ENCODE data around the gene NOB1. TPM values are rescaled to one million over a fixed set of nuclear protein-coding genes. Genes with fewer than 3 reads are reported as not detected.

NOB1 gene
- total and polyA plus RNA-seq, 9 of the 15 experiments (the other 6 are each of a cell fraction or from before 2014, with no cell fraction given), result 42.4 to 148 (median 116) TPM

DNA sequence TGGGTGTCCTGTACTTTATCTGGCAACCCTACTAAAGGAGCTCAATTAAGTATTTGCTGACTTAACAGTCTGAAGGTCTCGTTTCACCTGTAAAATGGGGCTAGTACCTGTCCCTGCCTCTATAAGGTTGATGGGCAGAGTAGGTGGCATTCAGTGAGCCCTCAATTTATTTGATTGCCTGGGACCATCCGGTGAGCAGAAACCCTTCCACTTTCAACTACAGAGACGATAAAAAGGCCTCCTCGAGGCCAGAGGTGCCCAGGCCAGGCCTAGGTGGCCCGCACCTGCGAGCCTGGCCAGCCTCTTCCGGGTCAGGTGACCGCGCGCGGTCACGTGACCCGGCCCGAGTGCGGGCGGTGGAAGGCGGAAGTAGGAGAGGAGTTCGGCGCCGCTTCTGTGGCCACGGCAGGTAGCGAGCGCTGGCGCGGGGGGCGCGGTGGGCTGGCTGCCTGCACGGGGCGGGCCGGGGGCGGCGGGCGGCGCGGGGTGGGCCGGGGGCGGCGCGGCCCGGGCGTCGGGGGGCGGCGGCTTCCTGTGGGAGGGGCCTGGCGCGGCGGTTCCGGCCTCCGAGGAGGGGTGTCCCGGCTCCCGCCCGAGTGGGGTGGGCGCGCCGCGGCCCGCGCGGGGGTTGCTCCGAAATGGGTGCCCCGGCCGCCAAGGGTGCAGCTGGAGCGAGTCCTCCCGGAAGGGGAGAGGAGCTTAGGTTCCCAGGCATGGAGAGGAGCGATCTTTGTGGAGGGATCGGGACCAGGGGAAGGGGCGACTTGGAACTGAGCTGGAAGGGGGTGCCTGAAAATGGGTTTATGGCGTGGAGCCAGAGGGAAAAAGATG, 7.5 kb upstream of the NOB1 start, which contains the start of gene WWP2 (continued):
- TF ChIP-seq, protein P1, sequence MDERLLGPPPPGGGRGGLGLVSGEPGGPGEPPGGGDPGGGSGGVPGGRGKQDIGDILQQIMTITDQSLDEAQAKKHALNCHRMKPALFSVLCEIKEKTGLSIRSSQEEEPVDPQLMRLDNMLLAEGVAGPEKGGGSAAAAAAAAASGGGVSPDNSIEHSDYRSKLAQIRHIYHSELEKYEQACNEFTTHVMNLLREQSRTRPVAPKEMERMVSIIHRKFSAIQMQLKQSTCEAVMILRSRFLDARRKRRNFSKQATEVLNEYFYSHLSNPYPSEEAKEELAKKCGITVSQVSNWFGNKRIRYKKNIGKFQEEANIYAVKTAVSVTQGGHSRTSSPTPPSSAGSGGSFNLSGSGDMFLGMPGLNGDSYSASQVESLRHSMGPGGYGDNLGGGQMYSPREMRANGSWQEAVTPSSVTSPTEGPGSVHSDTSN (CRISPR knock-in tag; IDR thresholded peaks at IDR 0.05; ENCODE audit: low read depth), result no peak
- TF ChIP-seq, protein P1 (tag; conservative IDR thresholded peaks at IDR 0.05; ENCODE audit: low read depth), result no peak
- TF ChIP-seq ZNF644 (tag; IDR thresholded peaks at IDR 0.05; ENCODE audit: low read depth) (no peak), ZBTB1 (CRISPR knock-in tag; IDR thresholded peaks at IDR 0.05; ENCODE audit: borderline replicate concordance, low read depth) (no peak), ZNF668 (CRISPR knock-in tag; IDR thresholded peaks at IDR 0.05) (no peak), U2AF2 (optimal IDR thresholded peaks at IDR 0.05; ENCODE audit: low read depth, low read length) (no peak), TCFL5 (CRISPR knock-in tag; conservative IDR thresholded peaks at IDR 0.05) (no peak), BHLHE40 (IDR thresholded peaks at IDR 0.05; ENCODE audit: low read length) (peak; percentile 98), ZNF551 (CRISPR knock-in tag; IDR thresholded peaks at IDR 0.05) (no peak), ILK (tag; IDR thresholded peaks at IDR 0.05; ENCODE audit: borderline replicate concordance, low read depth) (no peak), SP1 (CRISPR knock-in tag; IDR thresholded peaks at IDR 0.05) (no peak), ZNF586 (CRISPR knock-in tag; conservative IDR thresholded peaks at IDR 0.05) (no peak)
- TF ChIP-seq, protein P2, sequence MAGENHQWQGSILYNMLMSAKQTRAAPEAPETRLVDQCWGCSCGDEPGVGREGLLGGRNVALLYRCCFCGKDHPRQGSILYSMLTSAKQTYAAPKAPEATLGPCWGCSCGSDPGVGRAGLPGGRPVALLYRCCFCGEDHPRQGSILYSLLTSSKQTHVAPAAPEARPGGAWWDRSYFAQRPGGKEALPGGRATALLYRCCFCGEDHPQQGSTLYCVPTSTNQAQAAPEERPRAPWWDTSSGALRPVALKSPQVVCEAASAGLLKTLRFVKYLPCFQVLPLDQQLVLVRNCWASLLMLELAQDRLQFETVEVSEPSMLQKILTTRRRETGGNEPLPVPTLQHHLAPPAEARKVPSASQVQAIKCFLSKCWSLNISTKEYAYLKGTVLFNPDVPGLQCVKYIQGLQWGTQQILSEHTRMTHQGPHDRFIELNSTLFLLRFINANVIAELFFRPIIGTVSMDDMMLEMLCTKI (IDR thresholded peaks at IDR 0.05; ENCODE audit: partially characterized antibody), result no peak
- TF ChIP-seq, protein P3, sequence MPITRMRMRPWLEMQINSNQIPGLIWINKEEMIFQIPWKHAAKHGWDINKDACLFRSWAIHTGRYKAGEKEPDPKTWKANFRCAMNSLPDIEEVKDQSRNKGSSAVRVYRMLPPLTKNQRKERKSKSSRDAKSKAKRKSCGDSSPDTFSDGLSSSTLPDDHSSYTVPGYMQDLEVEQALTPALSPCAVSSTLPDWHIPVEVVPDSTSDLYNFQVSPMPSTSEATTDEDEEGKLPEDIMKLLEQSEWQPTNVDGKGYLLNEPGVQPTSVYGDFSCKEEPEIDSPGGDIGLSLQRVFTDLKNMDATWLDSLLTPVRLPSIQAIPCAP (CRISPR knock-in tag; IDR thresholded peaks at IDR 0.05; ENCODE audit: borderline replicate concordance), result no peak
- TF ChIP-seq, protein P4, sequence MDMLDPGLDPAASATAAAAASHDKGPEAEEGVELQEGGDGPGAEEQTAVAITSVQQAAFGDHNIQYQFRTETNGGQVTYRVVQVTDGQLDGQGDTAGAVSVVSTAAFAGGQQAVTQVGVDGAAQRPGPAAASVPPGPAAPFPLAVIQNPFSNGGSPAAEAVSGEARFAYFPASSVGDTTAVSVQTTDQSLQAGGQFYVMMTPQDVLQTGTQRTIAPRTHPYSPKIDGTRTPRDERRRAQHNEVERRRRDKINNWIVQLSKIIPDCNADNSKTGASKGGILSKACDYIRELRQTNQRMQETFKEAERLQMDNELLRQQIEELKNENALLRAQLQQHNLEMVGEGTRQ (CRISPR knock-in tag; IDR thresholded peaks at IDR 0.05), result peak; percentile 99
- TF ChIP-seq, protein P5, sequence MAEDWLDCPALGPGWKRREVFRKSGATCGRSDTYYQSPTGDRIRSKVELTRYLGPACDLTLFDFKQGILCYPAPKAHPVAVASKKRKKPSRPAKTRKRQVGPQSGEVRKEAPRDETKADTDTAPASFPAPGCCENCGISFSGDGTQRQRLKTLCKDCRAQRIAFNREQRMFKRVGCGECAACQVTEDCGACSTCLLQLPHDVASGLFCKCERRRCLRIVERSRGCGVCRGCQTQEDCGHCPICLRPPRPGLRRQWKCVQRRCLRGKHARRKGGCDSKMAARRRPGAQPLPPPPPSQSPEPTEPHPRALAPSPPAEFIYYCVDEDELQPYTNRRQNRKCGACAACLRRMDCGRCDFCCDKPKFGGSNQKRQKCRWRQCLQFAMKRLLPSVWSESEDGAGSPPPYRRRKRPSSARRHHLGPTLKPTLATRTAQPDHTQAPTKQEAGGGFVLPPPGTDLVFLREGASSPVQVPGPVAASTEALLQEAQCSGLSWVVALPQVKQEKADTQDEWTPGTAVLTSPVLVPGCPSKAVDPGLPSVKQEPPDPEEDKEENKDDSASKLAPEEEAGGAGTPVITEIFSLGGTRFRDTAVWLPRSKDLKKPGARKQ (CRISPR knock-in tag; IDR thresholded peaks at IDR 0.05), result no peak
- TF ChIP-seq, protein P6, sequence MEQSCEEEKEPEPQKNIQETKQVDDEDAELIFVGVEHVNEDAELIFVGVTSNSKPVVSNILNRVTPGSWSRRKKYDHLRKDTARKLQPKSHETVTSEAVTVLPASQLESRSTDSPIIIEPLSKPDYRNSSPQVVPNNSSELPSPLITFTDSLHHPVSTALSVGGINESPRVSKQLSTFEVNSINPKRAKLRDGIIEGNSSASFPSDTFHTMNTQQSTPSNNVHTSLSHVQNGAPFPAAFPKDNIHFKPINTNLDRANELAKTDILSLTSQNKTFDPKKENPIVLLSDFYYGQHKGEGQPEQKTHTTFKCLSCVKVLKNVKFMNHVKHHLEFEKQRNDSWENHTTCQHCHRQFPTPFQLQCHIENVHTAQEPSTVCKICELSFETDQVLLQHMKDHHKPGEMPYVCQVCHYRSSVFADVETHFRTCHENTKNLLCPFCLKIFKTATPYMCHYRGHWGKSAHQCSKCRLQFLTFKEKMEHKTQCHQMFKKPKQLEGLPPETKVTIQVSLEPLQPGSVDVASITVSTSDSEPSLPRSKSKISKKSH (CRISPR knock-in tag; IDR thresholded peaks at IDR 0.05), result no peak

All from K562 (cell line).